ENCODE results near the gene CHI3L1. TPM values are rescaled to one million over a fixed set of nuclear protein-coding genes. Genes with fewer than 3 reads are reported as not detected.
"Not testable (repeated sequence)": the region's sequence is repeated elsewhere in the genome, so short reads cannot be mapped to it uniquely, and the experiment has no call there.

CHI3L1 gene
- not detected for total RNA-seq

DNA sequence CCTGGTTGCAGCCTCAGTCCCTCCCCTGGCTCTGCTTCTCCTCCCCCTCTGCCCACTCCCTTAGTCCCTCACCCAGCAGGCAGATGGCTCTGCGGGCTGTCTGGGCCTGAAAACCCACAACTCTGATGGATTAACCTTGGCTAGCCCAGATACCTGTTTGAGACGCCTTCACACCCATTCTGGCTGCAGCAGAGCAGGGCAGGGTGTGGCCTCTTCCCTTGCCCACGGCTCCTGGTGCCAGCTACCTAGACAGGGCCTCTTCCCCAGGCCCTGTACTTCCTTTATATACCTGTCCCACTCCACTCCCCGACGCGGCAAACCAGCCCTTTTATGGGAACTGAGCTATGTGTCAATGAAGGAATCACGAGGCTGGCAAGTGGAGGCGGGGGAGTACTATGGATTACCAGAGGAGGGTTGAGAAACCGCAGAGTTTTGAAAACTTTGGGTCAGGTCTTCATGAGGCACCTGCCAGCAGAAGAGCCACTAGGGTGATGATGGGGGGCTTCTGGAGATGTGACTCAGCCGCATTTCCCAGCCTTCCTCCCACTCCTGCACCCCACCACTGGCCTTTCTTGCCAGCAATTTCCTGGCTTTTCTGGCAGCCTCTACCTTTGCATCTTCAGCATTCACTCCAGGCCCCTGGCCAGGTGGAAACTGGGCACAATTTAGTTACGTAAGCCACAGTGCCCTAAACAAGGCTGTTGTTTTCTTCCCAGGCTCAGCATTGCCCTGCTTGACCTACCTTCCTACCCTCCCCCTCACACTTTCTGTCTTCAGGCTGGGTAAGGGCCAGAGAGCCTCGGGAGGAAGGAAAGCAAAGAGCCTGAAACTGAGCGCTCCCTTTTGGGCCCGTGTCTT, at the start of gene CHI3L1:
Gene CHI3L1 (minus strand): TSS at position 259 of the 858 bp plus-strand sequence. CDS start 81 bp downstream, at position 178.
- no peak for DNase-seq

GRCh38 chr1:203234901-203235300, 48.4 kb upstream of the CHI3L1 start:
- DNase-seq: not testable (repeated sequence)

DNA sequence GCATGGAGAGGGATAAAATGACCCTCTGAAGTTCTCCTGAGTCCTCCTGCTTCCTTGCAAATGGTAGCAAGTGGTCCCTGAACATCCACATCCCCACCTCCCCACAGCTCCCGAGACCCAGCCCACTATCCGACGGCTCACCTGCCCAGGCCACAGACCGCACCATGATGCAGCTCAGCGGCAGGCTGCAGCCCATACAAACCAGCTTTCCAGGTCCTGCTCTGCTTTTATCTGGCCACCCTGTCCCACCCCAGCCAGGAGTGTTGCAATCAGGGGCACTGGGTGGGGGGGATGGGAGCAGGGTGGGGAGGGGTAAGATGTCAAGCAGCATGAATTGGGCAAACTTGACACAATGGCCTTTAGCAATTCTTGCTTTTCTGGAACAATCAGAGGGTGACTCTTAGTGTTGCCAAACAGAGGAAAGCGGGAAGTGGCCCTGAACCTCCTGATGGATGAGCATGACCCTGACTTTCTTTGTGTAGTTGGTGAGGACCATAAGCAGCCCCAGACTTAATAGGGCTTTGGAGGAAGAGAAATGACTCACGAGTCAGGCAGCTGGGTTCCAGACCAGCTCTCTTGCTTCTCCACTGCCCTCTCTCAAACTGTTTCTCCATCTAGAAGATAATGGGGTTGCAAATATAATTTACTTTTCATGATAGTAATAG, 43.1 kb upstream of the CHI3L1 start, which contains the start of gene CHIT1:
Gene CHIT1 (minus strand): TSS at position 203 of the 665 bp plus-strand sequence. CDS start 37 bp downstream, at position 166.
- no peak for DNase-seq

DNA sequence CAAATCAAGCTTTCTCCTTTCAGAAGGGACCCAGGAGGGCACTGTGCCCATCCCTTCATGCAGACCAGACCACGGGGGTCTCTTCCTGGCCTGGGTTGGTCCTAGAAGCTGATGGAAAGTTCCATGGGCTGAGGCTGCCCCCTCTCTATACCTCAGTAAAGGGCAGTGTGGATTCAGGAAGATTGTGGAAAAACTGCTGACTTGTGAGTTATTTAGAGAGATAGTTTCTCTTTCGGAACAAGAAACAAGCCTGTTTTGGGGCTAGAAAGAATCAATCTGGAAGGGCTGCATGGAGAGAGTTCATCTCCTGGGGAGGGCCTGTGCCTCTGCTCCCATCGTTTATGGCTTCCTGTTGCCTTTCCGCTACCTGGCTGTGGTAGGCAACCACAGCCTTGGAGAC, 42.2 kb upstream of the CHI3L1 start:
- no peak for DNase-seq

DNA sequence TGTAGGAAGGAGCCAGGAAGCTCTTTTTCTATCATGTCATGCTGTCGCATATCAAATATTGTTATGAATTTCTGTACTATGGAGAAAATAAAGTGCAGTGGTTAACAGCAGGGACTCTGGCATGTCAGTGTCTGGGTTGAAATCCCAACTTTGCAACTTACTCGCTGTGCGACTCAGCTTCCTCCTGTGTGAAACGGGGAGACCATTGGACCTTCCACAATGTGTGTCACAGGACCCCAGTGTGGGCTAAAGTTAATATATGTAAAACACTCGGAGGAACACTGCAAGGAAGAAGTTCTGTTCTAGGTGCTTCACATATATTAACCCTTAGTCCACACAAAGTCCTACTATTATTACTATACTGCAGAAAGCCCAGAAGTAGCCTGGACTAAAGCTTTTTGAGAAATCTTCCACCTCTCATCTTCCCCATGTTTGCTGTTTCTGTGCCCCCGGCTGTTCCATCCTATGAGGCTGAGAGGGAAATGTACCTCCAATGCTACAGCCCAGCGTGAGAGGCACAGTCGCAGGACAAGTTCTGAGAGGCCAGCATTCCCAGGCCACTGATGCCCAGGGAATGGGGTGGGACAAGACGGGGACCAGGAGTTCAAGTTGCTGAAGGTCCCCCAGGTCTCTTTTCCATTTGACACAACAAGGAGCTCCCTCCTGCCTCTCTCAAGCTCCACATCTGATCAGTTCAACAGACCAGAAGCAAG, 41.0 kb upstream of the CHI3L1 start:
- no peak for DNase-seq

GRCh38 chr1:203225071-203225470, 38.6 kb upstream of the CHI3L1 start:
- no peak for DNase-seq

DNA sequence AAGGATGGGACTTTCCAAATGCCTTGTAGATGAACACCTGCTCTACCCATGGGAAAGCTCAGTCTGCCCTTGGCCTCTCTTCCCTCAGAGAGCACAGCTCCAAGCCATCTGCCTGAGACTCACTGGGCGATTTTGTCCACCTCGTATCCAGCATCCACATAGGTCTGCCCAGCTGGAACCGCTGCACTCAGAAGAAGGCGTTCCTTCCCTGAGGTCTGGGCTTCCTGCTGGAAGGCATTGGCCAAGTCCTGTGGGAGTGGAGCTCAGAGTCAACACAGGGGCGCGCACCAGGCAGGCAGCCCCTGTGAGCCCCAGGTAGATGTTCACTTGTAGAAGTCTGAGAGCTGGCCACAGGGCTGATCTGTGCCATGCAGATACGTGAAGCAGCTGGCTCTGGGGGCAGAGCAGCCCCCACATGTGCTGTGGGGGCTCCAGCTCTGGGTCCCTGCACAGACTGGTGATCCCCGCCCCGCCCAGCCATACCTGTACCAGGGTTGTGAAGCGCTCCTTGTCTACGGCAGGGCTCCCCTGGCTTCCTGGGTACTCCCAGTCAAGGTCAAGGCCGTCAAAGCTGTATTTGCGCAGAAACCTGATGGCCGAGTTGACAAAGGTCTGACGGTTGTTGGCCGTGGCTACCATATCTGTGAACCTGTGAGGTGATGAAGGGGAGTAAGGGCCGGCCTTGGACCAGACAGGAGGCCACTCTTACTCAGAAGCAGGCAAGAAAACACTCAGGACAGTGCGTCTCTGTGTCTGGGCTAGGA, 36.7 kb upstream of the CHI3L1 start:
- DNase-seq: no peak

- DNase-seq: no peak
Observed at GRCh38 chr1:203219934-203220333, 33.4 kb upstream of the CHI3L1 start.

DNA sequence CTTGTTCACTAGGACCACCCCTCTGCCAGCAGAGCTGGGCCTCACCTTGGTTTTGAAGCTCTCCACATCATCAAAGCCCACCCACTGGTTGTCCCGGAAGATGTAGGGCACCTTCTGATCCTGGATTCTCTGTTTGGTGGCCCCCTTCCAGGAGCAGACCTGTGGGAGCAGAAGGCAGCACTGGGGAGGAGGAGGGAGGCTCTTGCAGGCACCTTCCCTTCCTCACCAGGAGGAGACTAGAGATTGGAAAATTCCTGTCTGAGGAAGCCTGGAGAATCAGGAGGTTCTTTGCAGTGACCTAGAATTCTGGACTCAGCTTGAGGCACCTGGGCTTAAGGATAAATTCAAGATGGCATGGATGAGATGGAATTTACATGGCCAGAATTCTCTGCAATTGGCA, 32.7 kb upstream of the CHI3L1 start:
- no peak for DNase-seq

- DNase-seq: no peak
Observed at GRCh38 chr1:203217668-203218067, 31.2 kb upstream of the CHI3L1 start.

DNA sequence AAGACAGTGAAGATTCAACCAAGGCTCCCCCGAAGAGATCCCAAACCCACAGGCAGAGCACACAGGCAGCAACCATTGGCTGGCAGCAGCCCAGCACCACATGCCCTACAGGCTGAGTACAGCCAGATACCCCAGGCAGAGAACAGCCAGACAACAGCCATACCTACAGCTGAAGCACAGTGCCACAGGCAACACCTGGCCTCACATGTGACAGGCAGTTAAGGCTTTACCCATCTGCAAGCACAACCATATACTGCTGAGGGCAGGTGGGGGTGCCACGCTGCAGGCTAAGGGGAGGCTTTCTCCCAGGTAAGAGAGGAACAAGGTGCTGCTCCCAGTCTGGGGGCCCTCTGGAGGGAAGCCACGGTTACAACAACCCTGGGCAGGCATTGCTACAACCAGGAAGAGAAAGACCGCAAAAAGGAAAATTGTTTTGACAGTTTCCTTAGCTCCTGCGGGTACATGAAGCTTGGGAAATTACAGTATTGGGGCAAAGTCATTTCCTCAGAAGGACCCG, 30.7 kb upstream of the CHI3L1 start:
- no peak for DNase-seq

- peak; percentile 40 for DNase-seq
Observed at GRCh38 chr1:203216274-203217138, 30.0 kb upstream of the CHI3L1 start.

DNA sequence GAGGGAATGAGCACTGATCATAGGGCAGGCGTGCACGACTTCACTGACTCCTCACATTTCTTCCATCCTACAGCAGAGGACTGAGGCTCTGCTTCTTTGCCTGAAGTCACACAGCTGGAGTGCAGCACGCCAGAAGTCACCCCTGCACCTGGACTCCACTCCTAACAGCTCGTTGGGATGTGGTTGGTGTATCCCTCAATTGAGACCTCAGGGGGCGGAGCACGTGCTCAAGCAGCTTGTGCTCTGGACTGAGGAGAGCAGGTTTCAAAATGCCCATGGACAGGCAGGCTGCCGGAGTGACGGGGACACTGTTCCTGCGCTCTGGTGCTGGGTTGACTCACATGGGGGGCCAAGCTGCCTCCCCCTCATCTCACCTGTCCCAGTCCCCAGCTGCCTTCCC, 29.1 kb upstream of the CHI3L1 start:
- no peak for DNase-seq

DNA sequence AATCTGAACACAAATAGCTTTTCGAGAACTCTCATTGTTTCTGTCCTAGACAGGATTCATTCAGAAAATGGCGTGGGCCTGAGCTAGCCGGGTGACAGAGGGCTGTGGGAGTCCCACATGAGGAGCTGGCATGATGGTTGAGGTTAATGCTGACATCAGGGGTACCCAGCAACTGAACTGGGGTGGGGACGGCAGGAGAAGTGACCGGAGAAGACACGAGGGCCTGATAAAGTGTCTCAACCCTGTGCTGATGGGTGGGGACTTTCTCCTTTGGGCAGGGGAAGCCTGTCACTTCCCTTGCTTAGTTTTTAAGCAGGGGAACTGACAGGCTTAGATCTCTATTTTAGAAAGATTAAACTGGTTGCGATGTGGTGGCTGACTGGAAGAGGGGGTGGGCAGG, 28.4 kb upstream of the CHI3L1 start:
- no peak for DNase-seq

GRCh38 chr1:203213126-203213525, 26.6 kb upstream of the CHI3L1 start:
- no peak for DNase-seq

DNA sequence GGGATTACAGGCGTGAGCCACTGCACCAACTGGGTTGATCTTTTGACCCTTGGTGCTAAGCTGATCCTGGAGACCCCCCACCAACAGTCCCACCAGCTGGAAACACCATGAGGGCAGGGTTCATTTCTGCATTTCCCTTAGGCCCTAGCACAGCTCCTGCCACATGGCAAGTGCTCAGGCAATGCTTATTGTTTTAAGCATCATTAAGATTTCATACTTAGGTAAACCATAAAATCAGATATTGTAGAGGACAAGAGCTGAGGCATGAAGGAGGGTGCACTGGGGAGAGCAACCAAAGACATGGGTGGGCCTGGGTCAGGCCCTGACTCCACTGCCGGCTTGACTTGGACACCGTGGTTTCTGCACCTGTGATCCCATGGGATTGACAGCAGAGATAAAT, 25.3 kb upstream of the CHI3L1 start:
- no peak for DNase-seq

- no peak for DNase-seq
Observed at GRCh38 chr1:203210988-203211387, 24.5 kb upstream of the CHI3L1 start.

DNA sequence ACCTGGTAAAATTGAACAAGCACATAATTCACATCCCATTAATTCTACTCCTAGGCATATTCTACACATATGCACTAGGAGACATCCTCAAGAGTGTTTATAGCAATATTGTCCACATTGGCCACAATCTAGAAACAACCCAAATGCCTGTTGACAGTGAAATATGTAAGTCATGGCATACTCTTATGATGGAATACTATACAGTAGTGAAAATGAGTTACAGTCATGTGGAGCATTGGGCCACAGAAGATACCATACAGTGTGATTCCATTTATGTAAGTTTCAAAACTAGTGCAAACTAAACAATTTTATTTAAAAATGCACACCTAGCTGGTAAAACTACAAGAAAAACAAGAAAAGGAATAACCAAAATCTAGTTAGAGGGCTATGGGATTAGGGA, 23.8 kb upstream of the CHI3L1 start:
- no peak for DNase-seq

DNA sequence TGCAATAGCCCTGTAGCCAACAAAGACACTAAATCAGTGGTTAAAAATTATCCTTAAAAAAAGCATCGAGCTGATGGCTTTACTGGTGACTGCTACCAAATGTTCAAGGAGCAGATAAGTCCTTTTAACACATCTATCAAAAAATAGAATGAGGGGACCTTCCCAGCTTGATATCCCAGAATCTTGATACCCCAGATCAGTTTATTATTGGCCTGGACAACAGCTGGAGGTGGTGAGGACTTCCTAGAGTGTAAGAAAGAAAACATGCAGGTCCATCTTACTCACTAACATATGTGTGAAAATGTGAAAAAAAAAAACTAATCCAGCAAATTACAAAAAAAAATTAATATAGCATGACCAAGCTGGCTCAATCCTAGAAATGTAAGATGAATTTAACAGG, 21.7 kb upstream of the CHI3L1 start:
- no peak for DNase-seq

DNA sequence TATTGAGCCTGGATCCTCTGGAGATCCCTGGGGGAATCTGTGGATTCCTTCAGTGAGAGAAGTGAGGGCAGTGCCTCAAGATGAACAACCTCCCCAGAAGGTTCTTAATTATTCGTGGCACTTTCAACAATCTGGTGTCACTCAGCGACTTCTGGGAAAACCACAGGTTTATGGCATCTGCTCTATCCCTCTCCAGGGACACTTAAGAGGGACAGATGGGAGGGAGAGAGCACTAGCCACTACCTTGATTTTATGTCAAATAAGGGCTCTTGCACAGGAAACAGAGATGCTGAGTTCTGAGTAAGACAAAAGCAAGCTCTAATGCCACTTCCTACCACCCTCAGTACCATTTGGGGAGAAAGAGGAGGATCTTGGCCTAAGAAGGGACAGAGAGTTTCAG, 21.2 kb upstream of the CHI3L1 start:
- no peak for DNase-seq

GRCh38 chr1:203206129-203206687, 19.7 kb upstream of the CHI3L1 start:
- DNase-seq: no peak
